ENCODE data around the gene SLC9B1. TPM values are rescaled to one million over a fixed set of nuclear protein-coding genes. Genes with fewer than 3 reads are reported as not detected.
A peak's percentile ranks its signal among the peaks of the same experiment; 100 is the strongest.

Gene SLC9B1
- total RNA-seq (ENCODE audit: low replicate concordance) = 0.71 and 1.6 TPM in 2 replicates
- long read RNA-seq, partial matches to known transcripts = 0 of 3 reads
- long read RNA-seq, other reads (novel, unspliced or antisense) = 2 of 3 reads

- no peaks in the 10 kb centered on the region for H3K27me3 Mint-ChIP-seq
- H3K4me1 Mint-ChIP-seq (ENCODE audit: unreplicated experiment) = peaks cover 10% of the 10 kb centered on the region
- peak; percentile 94 for DNase-seq (ENCODE audit: extremely low spot score, unreplicated experiment)
- peak within 1 kb of the TSS; percentile 91 for H3K4me3 Mint-ChIP-seq
- H3K27ac Mint-ChIP-seq = peak within 1 kb of the TSS; percentile 98
- H3K36me3 Mint-ChIP-seq = no peaks in the 10 kb centered on the region
- H3K9me3 Mint-ChIP-seq = no peaks in the 10 kb centered on the region
- TF ChIP-seq CTCF (conservative IDR thresholded peaks at IDR 0.05) = no peak
Observed at GRCh38 chr4:103019308-103020124, at the start of gene SLC9B1. SLC9B1 (minus strand) TSS chr4:103019705; CDS start chr4:102991711, 27,994 bp downstream.

GRCh38 chr4:103067841-103068547 is 48.5 kb upstream of the SLC9B1 start:
- Mint-ChIP-seq H3K4me1 (ENCODE audit: unreplicated experiment) (no peaks in the 10 kb centered on the region), H3K27ac (no peak overlapping the region), H3K27me3 (no peaks in the 10 kb centered on the region), H3K4me3 (no peak overlapping the region), H3K9me3 (no peaks in the 10 kb centered on the region), H3K36me3 (no peaks in the 10 kb centered on the region)
- no peak for DNase-seq (ENCODE audit: extremely low spot score, unreplicated experiment)
- no peak for TF ChIP-seq CTCF (conservative IDR thresholded peaks at IDR 0.05)

- no peak for TF ChIP-seq CTCF (conservative IDR thresholded peaks at IDR 0.05)
- Mint-ChIP-seq H3K4me1 (ENCODE audit: unreplicated experiment) (no peaks in the 10 kb centered on the region), H3K9me3 (no peaks in the 10 kb centered on the region), H3K36me3 (no peaks in the 10 kb centered on the region), H3K4me3 (no peak overlapping the region), H3K27ac (no peak overlapping the region), H3K27me3 (no peaks in the 10 kb centered on the region)
- no peak for DNase-seq (ENCODE audit: extremely low spot score, unreplicated experiment)
Observed at GRCh38 chr4:103060453-103061148, 41.1 kb upstream of the SLC9B1 start.

- no peak for TF ChIP-seq CTCF (conservative IDR thresholded peaks at IDR 0.05)
- no peak overlapping the region for H3K27ac Mint-ChIP-seq
- no peaks in the 10 kb centered on the region for H3K4me1 Mint-ChIP-seq (ENCODE audit: unreplicated experiment)
Observed at GRCh38 chr4:103054030-103054429, 34.5 kb upstream of the SLC9B1 start.

GRCh38 chr4:103052779-103053178 is 33.3 kb upstream of the SLC9B1 start:
- Mint-ChIP-seq H3K4me3 (no peak overlapping the region), H3K36me3 (no peaks in the 10 kb centered on the region)
- no peak for TF ChIP-seq CTCF (conservative IDR thresholded peaks at IDR 0.05)

More at GRCh38 chr4:103054030-103054429, 34.5 kb upstream of the SLC9B1 start:
- Mint-ChIP-seq H3K4me3 (no peak overlapping the region), H3K36me3 (no peaks in the 10 kb centered on the region), H3K27me3 (no peaks in the 10 kb centered on the region), H3K9me3 (no peaks in the 10 kb centered on the region)
- DNase-seq (ENCODE audit: extremely low spot score, unreplicated experiment) = no peak

More at GRCh38 chr4:103052779-103053178, 33.3 kb upstream of the SLC9B1 start:
- Mint-ChIP-seq H3K27ac (no peak overlapping the region), H3K27me3 (no peaks in the 10 kb centered on the region), H3K4me1 (ENCODE audit: unreplicated experiment) (no peaks in the 10 kb centered on the region), H3K9me3 (no peaks in the 10 kb centered on the region)
- no peak for DNase-seq (ENCODE audit: extremely low spot score, unreplicated experiment)
